Neutrophil (primary cell): ENCODE results near the gene PTGES3L.
A peak's percentile ranks its signal among the peaks of the same experiment; 100 is the strongest.

ENCODE experiments used
- H3K27ac ChIP-seq: fragments of 200-600 bp; sonication (generic); 2 replicates; pipeline ENCODE4 v1.5.1; 2016; ENCODE audit warnings: mild to moderate bottlenecking, moderate library complexity
- H3K27me3 ChIP-seq: fragments of 200-600 bp; sonication (generic); 2 replicates; pipeline ENCODE4 v1.6.0; 2016; ENCODE audit warnings: mild to moderate bottlenecking
- H3K36me3 ChIP-seq: fragments of 200-600 bp; sonication (generic); 2 replicates; pipeline ENCODE4 v1.5.1; 2017
- H3K4me1 ChIP-seq, 2 experiments: fragments of 200-600 bp in 1 of 2; sonication (generic) in 1 of 2; 1 replicate in 1 of 2; 2 replicates in 1 of 2; pipeline versions ENCODE4 v1.5.1 to v1.6.1; 2013 to 2016; ENCODE audit warnings: low read depth in 1 of 2, low read length in 1 of 2, mild to moderate bottlenecking in 1 of 2, moderate library complexity in 1 of 2; ENCODE audit not compliant: control insufficient read depth in 1 of 2, insufficient read depth in 1 of 2
- H3K4me3 ChIP-seq, 2 experiments: fragments of 200-600 bp in 1 of 2; sonication (generic) in 1 of 2; 1 replicate in 1 of 2; 2 replicates in 1 of 2; pipeline ENCODE4 v1.5.1; 2013 to 2016; ENCODE audit warnings: low read depth in 1 of 2, low read length in 1 of 2, mild to moderate bottlenecking in 1 of 2, moderate library complexity in 1 of 2
- H3K9me3 ChIP-seq: fragments of 200-600 bp; sonication (generic); 2 replicates; pipeline ENCODE4 v1.5.1; 2016
- TF ChIP-seq, protein P1 (sequence below): fragments of 200-600 bp; sonication (generic); IDR thresholded peaks from 2 replicates; pipeline ENCODE4 v1.5.1; 2016; ENCODE audit warnings: antibody characterized with exemption

Gene PTGES3L

DNA sequence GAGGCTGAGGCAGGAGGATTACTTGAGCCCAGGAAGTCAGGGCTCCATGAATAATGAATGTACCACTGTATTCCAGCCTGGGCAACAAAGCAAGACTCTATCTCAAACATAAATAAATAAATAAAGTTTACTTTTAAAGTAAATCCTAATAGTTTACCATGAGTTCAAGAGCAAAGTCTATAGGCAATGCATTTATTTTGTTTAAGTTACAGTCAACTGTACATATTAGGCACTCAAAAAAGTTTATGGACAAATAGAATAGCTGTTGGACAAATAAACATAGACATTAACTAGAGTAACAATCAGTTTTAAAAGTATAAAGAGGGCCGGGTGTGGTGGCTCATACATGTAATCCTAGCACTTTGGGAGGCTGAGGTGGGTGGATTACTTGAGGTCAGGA is 12.0 kb downstream of the PTGES3L start:
- no peak overlapping the region for H3K4me3 ChIP-seq
- no peaks in the 10 kb centered on the region for H3K9me3 ChIP-seq
- TF ChIP-seq, protein P1, sequence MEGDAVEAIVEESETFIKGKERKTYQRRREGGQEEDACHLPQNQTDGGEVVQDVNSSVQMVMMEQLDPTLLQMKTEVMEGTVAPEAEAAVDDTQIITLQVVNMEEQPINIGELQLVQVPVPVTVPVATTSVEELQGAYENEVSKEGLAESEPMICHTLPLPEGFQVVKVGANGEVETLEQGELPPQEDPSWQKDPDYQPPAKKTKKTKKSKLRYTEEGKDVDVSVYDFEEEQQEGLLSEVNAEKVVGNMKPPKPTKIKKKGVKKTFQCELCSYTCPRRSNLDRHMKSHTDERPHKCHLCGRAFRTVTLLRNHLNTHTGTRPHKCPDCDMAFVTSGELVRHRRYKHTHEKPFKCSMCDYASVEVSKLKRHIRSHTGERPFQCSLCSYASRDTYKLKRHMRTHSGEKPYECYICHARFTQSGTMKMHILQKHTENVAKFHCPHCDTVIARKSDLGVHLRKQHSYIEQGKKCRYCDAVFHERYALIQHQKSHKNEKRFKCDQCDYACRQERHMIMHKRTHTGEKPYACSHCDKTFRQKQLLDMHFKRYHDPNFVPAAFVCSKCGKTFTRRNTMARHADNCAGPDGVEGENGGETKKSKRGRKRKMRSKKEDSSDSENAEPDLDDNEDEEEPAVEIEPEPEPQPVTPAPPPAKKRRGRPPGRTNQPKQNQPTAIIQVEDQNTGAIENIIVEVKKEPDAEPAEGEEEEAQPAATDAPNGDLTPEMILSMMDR: no peak
- H3K27me3 ChIP-seq: no peaks in the 10 kb centered on the region
- peaks cover 13 to 16% of the 10 kb centered on the region in 2 experiments for H3K4me1 ChIP-seq
- H3K36me3 ChIP-seq: no peaks in the 10 kb centered on the region
- H3K27ac ChIP-seq: no peak overlapping the region

GRCh38 chr17:42964161-42964932 is 15.5 kb downstream of the PTGES3L start, which contains the start of gene AARSD1:
Gene AARSD1, minus strand, starts transcription at chr17:42964454. Its CDS starts 14 bp downstream, at chr17:42964440.
- H3K36me3 ChIP-seq: peaks cover 11% of the 10 kb centered on the region
- TF ChIP-seq, protein P1: peak; percentile 34
- peaks cover 13 to 16% of the 10 kb centered on the region in 2 experiments for H3K4me1 ChIP-seq
- H3K27me3 ChIP-seq: no peaks in the 10 kb centered on the region
- no peaks in the 10 kb centered on the region for H3K9me3 ChIP-seq
- H3K27ac ChIP-seq: peak within 1 kb of the TSS; percentile 67
- peak within 1 kb of the TSS; percentile 60 to 75 for H3K4me3 ChIP-seq

GRCh38 chr17:42953669-42954068 is 26.2 kb downstream of the PTGES3L start:
- TF ChIP-seq, protein P1: no peak
- no peak overlapping the region for H3K27ac ChIP-seq
- H3K4me3 ChIP-seq: no peak overlapping the region
- no peaks in the 10 kb centered on the region for H3K4me1 ChIP-seq
- H3K27me3 ChIP-seq: no peaks in the 10 kb centered on the region
- peaks cover 57% of the 10 kb centered on the region for H3K36me3 ChIP-seq
- no peaks in the 10 kb centered on the region for H3K9me3 ChIP-seq

GRCh38 chr17:42950044-42950783 is 29.7 kb downstream of the PTGES3L start:
- Histone ChIP-seq H3K9me3 (no peaks in the 10 kb centered on the region), H3K27ac (no peak overlapping the region), H3K4me1 (peaks cover 7 to 9% of the 10 kb centered on the region in 2 experiments), H3K36me3 (peaks cover 48% of the 10 kb centered on the region), H3K27me3 (no peaks in the 10 kb centered on the region), H3K4me3 (no peak overlapping the region)
- TF ChIP-seq, protein P1: no peak

DNA sequence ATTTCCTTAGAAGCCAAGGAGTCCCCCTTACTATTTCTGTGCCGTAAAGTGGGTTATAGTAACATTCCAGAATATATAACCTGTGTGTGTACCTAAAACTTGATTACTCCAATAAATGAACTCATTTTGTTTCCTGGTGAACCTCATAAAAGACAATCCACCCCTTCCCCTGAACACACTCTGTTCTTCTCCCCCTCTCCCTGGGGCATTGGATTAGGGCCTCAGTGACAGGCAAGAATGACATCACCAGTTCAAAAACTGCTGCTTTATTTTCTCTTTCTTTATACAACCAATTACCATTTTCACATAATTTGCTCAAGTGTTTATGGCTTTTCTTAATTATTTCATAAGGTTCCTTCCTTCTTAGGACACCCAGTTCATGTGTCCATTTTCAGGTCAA is 33.1 kb downstream of the PTGES3L start:
- Histone ChIP-seq H3K4me3 (no peak overlapping the region), H3K4me1 (peaks cover 7 to 9% of the 10 kb centered on the region in 2 experiments), H3K27ac (peak overlapping the region; percentile 11), H3K27me3 (no peaks in the 10 kb centered on the region), H3K36me3 (peaks cover 23% of the 10 kb centered on the region), H3K9me3 (no peaks in the 10 kb centered on the region)
- TF ChIP-seq, protein P1: no peak
